Activated T-cell treated with anti-CD3 and anti-CD28 coated beads for 1 hour (primary cell): Measurements from ENCODE around the gene PRKG1.
"Not testable (repeated sequence)": the region's sequence is repeated elsewhere in the genome, so short reads cannot be mapped to it uniquely, and the experiment has no call there.

ENCODE experiments used
- DNase-seq: peaks from one replicate; pipeline ENCODE4 v3.0.0-alpha.2; 2020; ENCODE audit warnings: low read depth

PRKG1 gene

DNA sequence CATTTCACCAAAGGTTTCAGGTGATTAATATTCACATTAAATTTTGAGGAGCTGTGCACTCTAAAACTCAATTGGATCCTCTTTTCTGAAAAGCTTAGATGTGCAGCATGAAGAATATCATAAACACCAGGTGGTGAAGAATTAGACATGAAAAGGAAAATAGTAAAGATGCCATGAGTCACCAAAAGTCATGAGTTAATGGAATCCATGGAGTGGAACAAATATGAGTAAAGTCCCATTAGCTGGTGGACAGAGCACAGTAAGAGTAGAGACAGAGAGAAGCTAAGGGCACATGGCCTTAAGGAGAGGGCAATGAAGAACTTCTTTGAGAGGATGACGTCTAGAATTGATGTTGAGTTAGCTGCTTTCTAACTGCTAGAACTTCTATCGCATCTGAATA is 353.5 kb downstream of the PRKG1 start:
- DNase-seq, result no peak

GRCh38 chr10:51430506-51430905 is 356.2 kb downstream of the PRKG1 start:
- DNase-seq, result no peak

- DNase-seq, result no peak
These were observed 359.7 kb downstream of the PRKG1 start for GRCh38 chr10:51433949-51434475.

GRCh38 chr10:51436805-51437204 is 362.5 kb downstream of the PRKG1 start:
- no peak for DNase-seq

DNA sequence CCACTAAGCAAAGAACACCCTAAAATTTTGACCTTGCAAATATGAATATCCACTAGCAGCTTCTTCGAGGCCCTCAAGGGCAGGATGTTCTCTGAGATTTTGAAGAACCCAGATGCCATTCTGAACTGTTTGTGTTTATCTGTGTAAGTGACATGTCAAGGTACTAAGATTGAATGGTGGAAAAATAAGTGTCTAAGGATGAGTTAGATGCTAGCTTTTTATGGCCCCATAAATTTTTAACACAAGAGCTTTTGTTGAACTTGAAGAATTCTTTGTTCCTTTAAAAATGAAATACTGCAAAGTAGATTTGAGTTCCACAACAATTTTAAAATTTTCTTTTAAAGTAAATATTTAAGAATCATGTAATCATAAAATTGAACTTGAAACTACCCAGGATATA is 365.4 kb downstream of the PRKG1 start:
- no peak for DNase-seq

DNA sequence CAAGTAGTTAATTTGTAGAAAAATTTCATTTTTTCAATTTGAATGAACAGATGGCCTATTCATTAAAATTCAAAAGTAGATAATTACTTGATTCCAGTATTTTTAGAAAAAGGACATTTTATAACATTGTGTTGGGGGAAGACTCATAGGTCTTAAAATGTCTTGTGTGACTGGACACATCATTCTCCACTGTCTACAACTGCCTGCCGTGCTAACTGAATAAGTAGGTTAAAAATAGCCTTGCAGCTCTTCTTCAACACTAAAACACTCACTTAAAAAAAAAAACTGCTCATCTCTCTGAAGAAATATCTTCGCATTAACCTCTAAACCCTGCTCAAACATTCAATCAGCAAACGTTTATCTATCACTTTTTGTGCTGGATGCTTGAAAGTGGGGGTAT is 371.3 kb downstream of the PRKG1 start:
- DNase-seq, result no peak

DNA sequence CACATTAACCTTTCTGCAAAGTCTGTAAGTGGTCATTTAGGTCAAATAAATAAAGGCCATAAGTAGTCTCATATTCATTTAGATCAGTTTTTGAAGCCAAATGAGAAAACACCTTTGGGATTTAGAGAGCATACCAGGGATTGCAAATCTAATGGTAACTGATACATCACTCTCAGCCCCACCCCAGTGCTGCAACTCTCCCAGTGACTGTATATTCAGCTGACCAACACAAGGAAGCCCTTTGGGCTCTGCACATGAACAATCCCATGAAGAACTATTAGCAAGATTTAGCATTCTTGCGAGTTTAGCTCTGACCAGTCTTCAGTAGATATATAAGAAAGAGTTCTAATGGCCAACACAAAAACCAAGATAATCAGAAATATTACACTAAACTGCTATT is 372.8 kb downstream of the PRKG1 start:
- no peak for DNase-seq

- DNase-seq, result not testable (repeated sequence)
These were observed 381.5 kb downstream of the PRKG1 start for GRCh38 chr10:51455762-51456161.

- no peak for DNase-seq
These were observed 385.2 kb downstream of the PRKG1 start for GRCh38 chr10:51459476-51459875.

DNA sequence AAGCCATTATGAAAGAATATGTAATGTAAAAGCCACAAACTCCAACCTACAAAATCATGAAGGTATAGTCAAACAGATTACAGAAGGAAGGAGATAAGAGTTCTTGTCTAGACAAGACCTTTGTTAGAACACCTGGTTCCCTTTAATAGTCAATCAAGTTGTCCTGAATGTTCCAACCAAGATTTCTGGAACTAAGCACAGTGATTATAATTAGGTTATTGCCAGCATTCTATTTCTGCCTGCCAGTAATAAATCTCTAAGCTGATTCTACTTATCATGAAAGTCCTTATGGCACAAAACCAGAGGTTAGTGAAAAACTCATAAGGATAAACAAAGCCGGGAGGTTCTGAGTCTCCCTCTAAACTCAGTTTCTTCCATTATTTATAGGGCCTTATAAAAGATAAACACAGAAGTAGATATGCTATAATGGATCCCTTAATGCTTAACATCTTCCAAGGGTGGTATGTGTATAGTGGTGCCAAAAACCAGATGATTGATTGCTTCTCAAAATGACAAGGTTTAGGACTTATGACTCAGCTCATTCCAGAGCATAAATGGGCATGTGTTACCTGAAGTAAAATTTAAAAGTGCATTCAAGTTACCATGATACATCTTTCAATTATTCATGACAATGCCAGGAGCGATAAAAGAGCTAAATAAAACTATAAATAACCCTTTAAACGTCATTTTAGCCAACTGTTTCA is 387.9 kb downstream of the PRKG1 start:
- DNase-seq, result no peak

DNA sequence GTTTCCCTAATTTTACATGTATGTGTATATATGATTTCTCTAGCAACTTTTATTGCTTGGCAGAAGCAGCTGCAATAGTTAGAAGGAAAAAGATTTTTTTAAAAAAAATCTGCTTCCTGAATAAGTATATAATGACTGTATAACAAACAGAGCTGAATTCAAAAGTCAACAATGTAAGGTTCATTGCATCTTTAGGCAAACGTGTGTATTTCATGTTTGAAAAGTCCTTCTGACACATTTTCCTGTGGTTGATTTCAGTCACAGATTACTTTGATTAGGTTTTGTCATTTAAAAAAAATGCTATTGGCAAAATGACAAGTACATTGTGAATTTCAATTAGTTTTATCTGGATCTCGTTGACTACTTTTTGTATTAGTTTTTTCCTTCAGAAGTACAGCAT is 394.1 kb downstream of the PRKG1 start:
- no peak for DNase-seq

DNA sequence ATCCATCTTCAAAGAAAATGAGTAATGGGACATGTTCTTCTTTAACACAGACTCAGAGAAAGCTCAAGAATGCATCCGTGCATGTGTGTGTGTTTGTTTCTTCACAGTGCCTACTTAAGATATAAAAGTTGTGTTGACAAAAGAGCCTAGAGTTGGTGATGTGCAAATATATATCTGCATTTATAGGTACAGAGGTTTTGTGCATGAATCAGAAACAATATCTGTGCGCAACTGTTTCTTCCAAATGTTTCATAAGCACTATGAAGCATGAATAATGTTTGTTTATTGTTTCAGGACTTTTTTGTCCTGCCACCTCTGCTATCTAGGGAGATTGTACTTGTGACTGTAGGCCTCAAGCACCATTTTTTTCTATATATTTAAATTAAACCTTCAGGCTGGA is 395.4 kb downstream of the PRKG1 start:
- no peak for DNase-seq

DNA sequence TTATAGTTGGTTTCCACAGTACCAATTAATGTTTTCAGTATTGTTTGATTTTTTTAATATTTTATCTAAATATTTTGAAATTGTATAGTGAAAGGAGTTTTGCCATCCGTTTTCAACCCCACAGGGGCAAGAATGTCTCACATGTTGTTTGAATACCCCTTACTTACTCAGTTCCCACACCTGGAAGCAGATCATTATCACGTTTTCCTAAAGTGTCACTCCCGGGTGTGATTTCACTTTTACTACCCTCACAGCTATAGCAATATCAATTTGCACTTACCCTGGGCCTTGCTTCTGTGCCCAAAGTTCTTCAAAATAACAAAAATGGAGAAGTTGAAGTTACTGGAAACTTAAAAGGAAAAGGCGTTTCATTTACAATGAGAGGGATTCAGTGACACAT is 397.0 kb downstream of the PRKG1 start:
- no peak for DNase-seq

GRCh38 chr10:51472154-51472553 is 397.9 kb downstream of the PRKG1 start:
- no peak for DNase-seq

GRCh38 chr10:51479711-51480110 is 405.4 kb downstream of the PRKG1 start:
- no peak for DNase-seq

- DNase-seq, result no peak
These were observed 411.4 kb downstream of the PRKG1 start for GRCh38 chr10:51485668-51486067.

DNA sequence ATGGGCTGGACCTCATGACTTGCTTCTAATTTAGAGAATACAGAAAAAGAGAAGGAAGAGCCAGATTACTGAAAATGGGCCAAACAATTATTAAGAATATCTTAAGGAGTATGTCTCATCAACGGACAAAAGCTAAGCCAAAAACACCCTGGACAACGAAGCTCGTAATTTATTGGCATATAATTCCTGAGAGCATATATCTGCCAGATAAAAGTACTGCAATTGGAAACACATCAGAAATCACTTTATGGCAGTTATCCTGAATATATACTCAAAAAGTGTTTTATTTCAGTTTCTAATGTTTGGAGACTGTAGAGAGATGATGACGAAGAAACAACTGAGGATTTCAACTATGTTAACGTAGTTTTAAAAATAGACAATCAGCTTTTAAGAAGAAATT is 413.3 kb downstream of the PRKG1 start:
- DNase-seq, result no peak

DNA sequence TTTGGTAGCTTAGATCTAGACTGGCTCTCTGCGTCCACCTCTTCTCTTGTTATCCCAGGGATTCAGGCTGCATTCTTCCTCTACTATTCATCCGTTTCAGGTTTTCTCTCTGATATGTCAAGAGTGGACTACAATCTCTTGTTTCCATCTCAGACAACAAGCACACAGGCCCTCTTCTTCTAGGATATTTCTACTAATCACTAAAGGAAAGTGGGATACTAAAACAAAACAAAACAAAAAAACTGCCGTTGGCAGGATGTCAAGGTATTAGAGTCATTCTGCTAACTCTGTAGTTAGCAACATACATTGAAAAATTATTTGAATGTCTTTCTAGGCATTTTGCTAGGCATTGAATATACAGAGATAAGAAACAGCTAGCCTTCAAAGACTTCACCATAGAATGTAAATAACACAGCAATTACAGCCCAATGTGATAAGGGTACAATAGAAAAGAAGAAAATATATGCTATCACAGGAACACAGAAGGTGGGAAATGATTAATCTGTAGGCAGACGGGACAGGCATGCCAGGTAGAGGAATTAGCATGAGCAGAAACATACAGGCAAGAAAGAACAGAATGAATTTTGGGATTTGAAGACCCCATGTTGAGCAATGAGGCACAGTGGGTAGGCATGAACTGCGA is 414.6 kb downstream of the PRKG1 start:
- no peak for DNase-seq

DNA sequence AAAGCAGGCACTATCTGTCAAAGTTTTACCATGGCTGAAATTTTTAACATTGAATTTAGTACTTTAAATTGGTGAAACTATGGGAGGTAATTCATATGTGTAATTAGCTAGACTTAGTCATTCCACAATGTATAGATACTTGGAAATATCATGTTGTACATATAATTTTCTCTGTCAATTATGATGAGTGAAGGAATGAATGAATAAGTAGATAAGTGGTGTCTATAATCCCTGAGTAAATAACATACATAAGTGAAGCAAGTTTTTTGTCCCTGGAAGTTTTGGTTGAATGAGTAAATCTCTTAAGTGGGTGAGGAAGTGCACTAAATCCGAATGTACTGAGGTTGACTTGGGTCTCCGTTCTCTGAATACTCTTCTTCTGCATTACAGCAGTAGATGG is 424.1 kb downstream of the PRKG1 start:
- no peak for DNase-seq

DNA sequence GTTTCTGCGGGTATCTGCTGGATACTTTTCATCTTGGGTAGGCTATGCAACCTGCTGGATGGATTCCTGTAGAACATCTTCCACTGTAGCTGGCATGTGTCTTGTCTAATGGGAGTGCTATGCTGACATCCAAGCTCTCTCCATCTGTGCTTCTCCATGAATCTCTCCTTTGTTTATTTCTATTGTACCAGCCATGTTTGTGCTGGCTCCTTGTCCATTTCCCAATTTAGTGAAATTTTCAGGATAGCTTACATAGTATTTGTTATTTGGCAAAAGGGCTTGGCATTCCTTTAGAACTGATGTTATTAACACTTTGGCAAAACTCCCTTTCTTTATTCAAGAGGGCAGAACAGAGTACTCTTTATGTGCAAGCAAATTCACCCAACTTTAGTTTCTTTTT is 427.1 kb downstream of the PRKG1 start:
- DNase-seq, result no peak

GRCh38 chr10:51502124-51502523 is 427.8 kb downstream of the PRKG1 start:
- no peak for DNase-seq

DNA sequence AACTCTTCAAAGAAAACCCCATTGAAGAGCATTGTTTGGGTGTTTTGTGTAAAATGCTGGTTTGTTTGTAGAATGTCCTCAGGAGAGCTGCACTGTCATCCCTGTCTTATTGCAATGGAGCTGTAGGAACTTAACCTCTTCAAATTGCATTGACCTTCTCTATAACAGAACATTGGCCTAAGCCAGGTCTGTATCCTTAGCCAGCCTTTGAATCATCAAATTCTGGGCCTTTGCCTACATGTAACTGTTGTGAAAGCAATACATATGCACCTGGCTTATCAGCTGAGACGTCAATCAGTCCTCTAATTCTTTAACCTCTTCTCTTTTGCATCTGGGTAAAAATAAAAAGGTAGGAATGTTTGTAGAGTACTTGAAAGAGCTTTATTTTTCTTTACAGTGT is 429.1 kb downstream of the PRKG1 start:
- no peak for DNase-seq

DNA sequence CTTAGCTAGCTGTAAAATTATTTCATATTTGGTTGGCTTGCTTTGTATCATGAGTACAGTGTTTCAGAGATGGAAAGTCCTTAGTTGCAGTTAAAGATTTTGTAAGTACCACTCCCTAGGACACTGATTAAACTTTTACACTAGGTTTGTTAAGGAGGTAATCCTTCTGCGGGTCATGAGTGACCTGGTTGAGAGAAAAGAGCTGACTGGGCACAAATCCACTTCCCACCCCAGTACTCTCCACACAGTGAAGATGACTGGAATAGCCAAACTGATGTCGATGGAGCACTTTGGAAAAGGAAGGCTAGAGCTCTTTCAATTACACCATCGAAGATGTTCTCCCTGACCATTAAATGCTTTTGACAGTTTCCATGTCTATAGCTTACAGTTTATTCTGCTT is 433.2 kb downstream of the PRKG1 start:
- DNase-seq, result no peak

GRCh38 chr10:51508156-51508555 is 433.9 kb downstream of the PRKG1 start:
- no peak for DNase-seq
